Measurements from ENCODE around the gene PNPLA7. TPM values are rescaled to one million over a fixed set of nuclear protein-coding genes. Genes with fewer than 3 reads are reported as not detected.
A peak's percentile ranks its signal among the peaks of the same experiment; 100 is the strongest.
"Not testable (repeated sequence)": the region's sequence is repeated elsewhere in the genome, so short reads cannot be mapped to it uniquely, and the experiment has no call there.

The PNPLA7 gene
- total RNA-seq, 2 experiments from 2014 or later = 5.6 to 7.0 TPM

GRCh38 chr9:137524161-137524980 is 25.8 kb downstream of the PNPLA7 start:
- POLR2A ChIA-PET = no interaction called here
- no peak overlapping the region for H3K4me3 Mint-ChIP-seq
- no peaks in the 10 kb centered on the region for H3K36me3 Mint-ChIP-seq

GRCh38 chr9:137522746-137523455 is 27.3 kb downstream of the PNPLA7 start:
- Mint-ChIP-seq H3K27me3 (peaks cover 6% of the 10 kb centered on the region), H3K4me1 (peaks cover 4% of the 10 kb centered on the region), H3K9me3 (no peaks in the 10 kb centered on the region), H3K27ac (no peak overlapping the region), H3K4me3 (no peak overlapping the region), H3K36me3 (no peaks in the 10 kb centered on the region)
- ATAC-seq (ENCODE audit: low read depth) = no peak
- POLR2A ChIA-PET = interaction anchor here (1.7 kb wide), 1 partner anchor 100 kb away, joined by 6 read pairs; the partner anchor contains the start of genes EXD3 and NOXA1
- DNase-seq = no peak

More at GRCh38 chr9:137524161-137524980, 25.8 kb downstream of the PNPLA7 start:
- DNase-seq (no peak), ATAC-seq (ENCODE audit: low read depth) (no peak)
- Mint-ChIP-seq H3K27ac (no peak overlapping the region), H3K4me1 (peaks cover 5% of the 10 kb centered on the region), H3K27me3 (peaks cover 6% of the 10 kb centered on the region), H3K9me3 (no peaks in the 10 kb centered on the region)

DNA sequence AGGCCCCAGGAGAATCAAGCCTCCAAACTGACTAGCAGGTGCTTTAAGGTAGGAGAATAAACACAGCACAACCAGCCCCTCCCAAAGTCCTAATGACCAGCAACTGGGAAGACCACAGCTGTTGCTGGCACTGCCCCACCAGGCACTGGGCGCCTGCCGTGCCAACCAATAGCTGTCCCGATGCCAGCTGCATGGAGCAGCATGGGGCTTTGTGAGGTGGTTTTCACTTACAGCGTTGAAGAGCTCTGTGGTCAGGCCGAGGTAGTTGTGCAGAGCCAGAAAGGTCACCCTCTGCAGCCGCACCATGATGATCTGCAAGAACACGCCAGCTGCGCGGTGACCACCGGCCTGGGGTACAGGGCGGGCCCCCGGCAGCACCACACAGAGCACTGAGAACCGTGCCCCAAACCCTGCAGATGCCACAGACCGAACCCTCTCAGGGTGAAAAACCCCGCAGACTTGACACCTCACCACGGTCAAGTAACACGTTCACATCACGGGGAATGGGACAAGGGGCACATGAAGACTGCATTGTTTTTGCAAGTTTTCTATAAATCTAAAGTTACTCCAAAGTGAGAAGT is 28.7 kb downstream of the PNPLA7 start:
- no peak for ATAC-seq (ENCODE audit: low read depth)
- Mint-ChIP-seq H3K9me3 (no peaks in the 10 kb centered on the region), H3K27ac (no peak overlapping the region)

DNA sequence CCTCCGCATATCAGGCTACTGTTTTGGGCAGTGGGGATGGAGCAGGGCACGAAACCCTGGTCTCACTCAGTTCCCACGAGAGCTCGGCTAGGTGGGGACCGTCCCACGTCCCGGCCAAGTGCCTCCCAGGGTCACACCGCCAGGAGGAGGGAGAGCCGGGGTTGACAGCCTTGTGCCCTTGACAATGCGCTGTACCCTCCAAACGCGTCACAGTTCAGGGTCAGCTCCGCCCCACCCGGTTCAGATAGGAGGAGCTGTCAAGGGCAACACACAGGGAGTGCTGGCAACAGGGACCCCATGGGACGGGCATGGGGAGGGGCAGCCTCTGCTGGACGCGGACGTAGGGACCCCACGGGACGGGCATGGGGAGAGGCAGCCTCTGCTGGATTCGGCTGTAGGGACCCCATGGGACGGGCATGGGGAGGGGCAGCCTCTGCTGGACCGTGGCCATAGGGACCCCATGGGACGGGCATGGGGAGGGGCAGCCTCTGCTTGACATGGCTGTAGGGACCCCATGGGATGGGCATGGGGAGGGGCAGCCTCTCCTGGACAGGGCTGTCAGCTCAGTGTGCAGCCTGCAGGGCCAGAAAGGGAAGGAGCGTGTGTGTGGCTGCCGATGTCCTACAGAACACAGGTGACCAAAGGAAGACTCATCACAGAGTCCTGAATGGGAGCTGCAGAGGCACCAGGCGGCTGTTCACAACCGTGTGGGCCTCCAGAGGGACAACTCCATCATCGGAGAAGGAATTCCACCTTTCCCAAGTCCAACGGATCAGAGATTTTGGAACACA is 29.4 kb downstream of the PNPLA7 start:
- Mint-ChIP-seq H3K27me3 (no peaks in the 10 kb centered on the region), H3K27ac (no peak overlapping the region), H3K4me3 (no peak overlapping the region), H3K36me3 (no peaks in the 10 kb centered on the region), H3K4me1 (peaks cover 4% of the 10 kb centered on the region), H3K9me3 (no peaks in the 10 kb centered on the region)
- DNase-seq (no peak), ATAC-seq (ENCODE audit: low read depth) (no peak)
- POLR2A ChIA-PET = no interaction called here

More for the DNA sequence above, 28.7 kb downstream of the PNPLA7 start:
- no peak for DNase-seq
- no peak overlapping the region for H3K4me3 Mint-ChIP-seq
- no peaks in the 10 kb centered on the region for H3K36me3 Mint-ChIP-seq
- POLR2A ChIA-PET = interaction anchor here (1.7 kb wide), 1 partner anchor 99 kb away, joined by 6 read pairs; the partner anchor contains the start of genes EXD3 and NOXA1
- peaks cover 1% of the 10 kb centered on the region for H3K27me3 Mint-ChIP-seq
- peaks cover 4% of the 10 kb centered on the region for H3K4me1 Mint-ChIP-seq

GRCh38 chr9:137519553-137519952 is 30.6 kb downstream of the PNPLA7 start:
- Mint-ChIP-seq H3K27me3 (no peaks in the 10 kb centered on the region), H3K4me3 (no peak overlapping the region), H3K4me1 (no peaks in the 10 kb centered on the region), H3K27ac (peak overlapping the region; percentile 51), H3K9me3 (no peaks in the 10 kb centered on the region), H3K36me3 (no peaks in the 10 kb centered on the region)
- no peak for ATAC-seq (ENCODE audit: low read depth)
- POLR2A ChIA-PET = no interaction called here
- DNase-seq = no peak

- H3K27ac Mint-ChIP-seq; ATAC-seq (ENCODE audit: low read depth); H3K4me3 Mint-ChIP-seq; H3K27me3 Mint-ChIP-seq; H3K4me1 Mint-ChIP-seq; POLR2A ChIA-PET; H3K9me3 Mint-ChIP-seq; H3K36me3 Mint-ChIP-seq; DNase-seq: not testable (repeated sequence)
Measured at GRCh38 chr9:137518661-137519459, 31.3 kb downstream of the PNPLA7 start.

DNA sequence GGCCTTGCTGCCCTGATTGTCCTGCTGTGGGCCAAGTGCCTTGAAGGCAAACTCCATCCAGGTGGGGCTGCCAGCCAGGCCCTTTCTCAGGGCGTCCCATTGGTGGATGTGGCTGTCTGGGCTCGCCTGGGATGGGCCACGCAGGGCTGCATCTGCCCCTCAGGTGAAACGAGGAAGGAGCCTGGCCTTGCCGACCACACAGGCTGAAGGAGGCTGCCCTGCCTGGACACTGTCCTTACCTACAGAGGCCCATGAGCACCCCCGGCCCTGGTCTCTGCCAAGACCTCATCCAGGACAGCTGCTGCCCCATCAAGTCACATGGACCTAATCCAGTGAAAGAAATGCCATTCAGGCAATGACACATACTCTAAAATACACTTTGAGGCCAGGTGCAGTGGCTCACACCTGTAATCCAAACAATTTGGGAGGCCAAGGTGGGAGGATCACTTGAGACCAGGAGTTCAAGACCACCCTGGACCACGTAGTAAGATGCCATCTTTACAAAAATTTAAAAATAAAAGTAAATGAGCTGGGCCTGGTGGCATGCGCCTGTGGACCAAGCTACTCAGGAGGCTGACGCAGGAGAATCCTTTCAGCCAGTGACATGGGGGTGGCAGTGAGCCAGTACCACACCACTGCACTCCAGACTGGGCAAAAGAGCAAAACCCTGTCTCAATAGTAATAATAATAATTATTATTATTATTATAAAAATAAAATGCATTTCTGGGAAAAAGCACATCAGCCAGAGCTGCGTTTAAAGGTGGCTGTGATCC is 33.9 kb downstream of the PNPLA7 start:
- ATAC-seq (ENCODE audit: low read depth) (no peak), DNase-seq (no peak)
- POLR2A ChIA-PET = no interaction called here
- no peak overlapping the region for H3K4me3 Mint-ChIP-seq
- no peaks in the 10 kb centered on the region for H3K9me3 Mint-ChIP-seq
- no peaks in the 10 kb centered on the region for H3K36me3 Mint-ChIP-seq
- no peaks in the 10 kb centered on the region for H3K27me3 Mint-ChIP-seq
- no peak overlapping the region for H3K27ac Mint-ChIP-seq
- H3K4me1 Mint-ChIP-seq = peaks cover 3% of the 10 kb centered on the region

DNA sequence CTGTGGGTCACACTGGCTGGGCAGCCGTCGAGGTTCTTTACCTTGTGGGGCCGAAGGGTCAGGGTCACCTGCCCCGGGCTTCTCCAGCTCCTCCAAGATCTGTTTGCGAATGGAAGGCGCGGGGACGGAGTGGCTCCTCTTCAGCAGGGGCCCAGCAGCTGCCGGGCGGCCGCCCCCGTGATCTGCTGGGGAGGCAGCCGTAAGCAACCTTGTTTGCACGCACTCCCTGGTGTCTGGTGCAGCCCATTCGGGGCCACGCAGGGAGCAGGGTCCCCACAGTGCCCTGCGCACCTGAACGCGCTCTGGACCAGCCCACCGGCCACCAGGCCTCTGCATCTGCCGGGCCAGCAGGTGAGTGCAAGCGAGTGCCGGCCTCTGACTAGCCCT is 34.9 kb downstream of the PNPLA7 start:
- DNase-seq = no peak
- H3K4me3 Mint-ChIP-seq = no peak overlapping the region
- H3K27me3 Mint-ChIP-seq = no peaks in the 10 kb centered on the region
- no peak overlapping the region for H3K27ac Mint-ChIP-seq
- H3K9me3 Mint-ChIP-seq = no peaks in the 10 kb centered on the region
- ATAC-seq (ENCODE audit: low read depth) = peak; percentile 22
- no peaks in the 10 kb centered on the region for H3K36me3 Mint-ChIP-seq
- POLR2A ChIA-PET = no interaction called here
- peaks cover 3% of the 10 kb centered on the region for H3K4me1 Mint-ChIP-seq

DNA sequence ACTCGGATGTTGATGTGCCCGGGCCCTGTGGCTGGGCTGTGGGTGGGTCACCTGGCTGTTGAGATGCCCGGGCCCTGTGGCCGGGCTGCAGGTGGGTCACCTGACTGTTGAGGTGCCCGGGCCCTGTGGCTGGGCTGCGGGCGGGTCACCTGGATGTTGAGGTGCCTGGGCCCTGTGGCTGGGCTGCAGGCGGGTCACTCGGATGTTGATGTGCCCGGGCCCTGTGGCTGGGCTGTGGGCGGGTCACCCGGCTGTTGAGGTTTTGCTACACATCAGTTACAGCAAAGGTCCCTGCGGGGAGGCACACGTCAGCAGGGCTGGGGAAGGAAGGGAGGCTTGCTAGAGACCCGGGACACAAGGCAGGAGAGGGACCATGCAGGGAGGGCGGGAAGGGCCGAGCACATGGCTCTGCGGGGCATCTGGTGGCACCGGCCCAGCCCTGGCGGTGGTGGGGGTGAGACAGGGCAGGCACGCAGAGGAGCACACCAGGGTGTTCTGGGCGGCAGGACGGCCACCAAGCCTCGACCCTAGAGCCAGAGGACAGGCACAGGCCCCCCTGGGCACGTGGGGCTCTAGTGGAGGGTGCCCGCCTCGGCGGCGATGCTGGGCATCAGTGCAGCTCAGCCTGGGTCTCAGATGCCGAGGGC is 35.4 kb downstream of the PNPLA7 start:
- H3K27ac Mint-ChIP-seq = no peak overlapping the region
- DNase-seq = no peak
- POLR2A ChIA-PET = no interaction called here

GRCh38 chr9:137513801-137514570 is 36.2 kb downstream of the PNPLA7 start:
- DNase-seq; H3K36me3 Mint-ChIP-seq; H3K9me3 Mint-ChIP-seq; ATAC-seq (ENCODE audit: low read depth); H3K27me3 Mint-ChIP-seq; POLR2A ChIA-PET; H3K4me1 Mint-ChIP-seq; H3K4me3 Mint-ChIP-seq: not testable (repeated sequence)
- H3K27ac Mint-ChIP-seq = peak overlapping the region; percentile 64

More for the DNA sequence above, 35.4 kb downstream of the PNPLA7 start:
- Mint-ChIP-seq H3K9me3 (no peaks in the 10 kb centered on the region), H3K27me3 (no peaks in the 10 kb centered on the region), H3K36me3 (no peaks in the 10 kb centered on the region), H3K4me1 (peaks cover 3% of the 10 kb centered on the region), H3K4me3 (no peak overlapping the region)
- peak; percentile 14 for ATAC-seq (ENCODE audit: low read depth)

DNA sequence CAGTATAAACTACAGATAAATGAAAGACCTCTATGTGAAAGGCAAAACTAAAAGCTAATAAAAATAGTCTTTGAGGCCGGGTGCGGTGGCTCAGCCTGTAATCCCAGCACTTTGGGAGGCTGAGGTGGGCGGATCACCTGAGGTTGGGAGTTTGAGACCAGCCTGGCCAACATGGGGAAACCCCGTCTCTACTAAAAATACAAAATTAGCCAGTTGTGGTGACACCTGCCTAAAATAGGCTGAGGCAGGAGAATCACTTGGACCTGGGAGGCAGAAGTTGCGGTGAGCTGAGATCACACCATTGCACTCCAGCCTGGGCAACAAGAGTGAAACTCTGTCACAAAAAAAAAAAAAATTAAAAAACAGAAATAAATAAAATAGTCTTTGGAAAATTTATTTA is 37.1 kb downstream of the PNPLA7 start:
- H3K9me3 Mint-ChIP-seq; ATAC-seq (ENCODE audit: low read depth); DNase-seq; H3K36me3 Mint-ChIP-seq; POLR2A ChIA-PET; H3K27ac Mint-ChIP-seq; H3K4me3 Mint-ChIP-seq; H3K4me1 Mint-ChIP-seq; H3K27me3 Mint-ChIP-seq: not testable (repeated sequence)
